ENCODE measurements around the gene LEO1.

LEO1 gene

DNA sequence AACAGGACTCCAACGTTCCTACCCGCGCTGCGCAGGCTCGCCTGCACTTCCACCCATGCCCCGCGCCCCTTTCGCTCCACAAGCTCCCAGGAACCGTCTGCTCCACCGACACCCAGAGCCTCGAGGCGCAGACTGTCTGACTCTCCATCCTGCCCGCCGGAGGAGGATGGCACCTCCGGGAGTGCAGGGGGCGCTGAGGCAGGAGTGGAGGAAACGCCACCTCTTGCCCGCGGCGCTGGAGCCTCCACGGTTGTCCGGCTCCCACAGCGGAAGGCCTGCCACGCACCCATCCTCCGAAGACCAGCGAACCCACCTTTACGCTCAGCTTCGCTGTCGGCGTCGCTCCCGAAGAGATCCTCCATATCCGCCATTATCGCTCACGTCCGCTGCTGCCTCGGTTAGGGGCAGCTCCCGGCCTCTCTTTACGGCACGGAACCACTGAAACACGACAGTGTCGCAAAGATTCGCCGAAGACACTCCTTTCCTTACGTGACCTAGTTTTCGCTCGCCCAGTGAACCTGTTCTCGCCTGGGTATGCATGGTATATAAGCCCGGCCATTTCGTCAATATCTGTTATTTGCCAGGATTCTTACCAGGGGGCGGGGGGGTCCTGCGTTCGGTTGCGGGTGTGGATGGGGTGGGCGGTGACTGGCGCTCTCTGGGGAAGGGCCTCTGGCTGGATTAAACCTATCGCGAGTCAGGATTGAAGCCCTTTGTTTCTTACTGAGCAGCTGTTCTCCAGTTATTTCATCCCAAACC is at the start of gene LEO1:
Gene LEO1 (minus strand): TSS at position 404 of the 759 bp plus-strand sequence. CDS start 33 bp downstream, at position 371.
- Mint-ChIP-seq H3K36me3 (peaks cover 10% of the 10 kb centered on the region), H3K9me3 (no peaks in the 10 kb centered on the region), H3K27me3 (no peaks in the 10 kb centered on the region), H3K4me1 (peaks cover 21% of the 10 kb centered on the region), H3K27ac (peak within 1 kb of the TSS; percentile 99), H3K4me3 (peak within 1 kb of the TSS; percentile 99)

DNA sequence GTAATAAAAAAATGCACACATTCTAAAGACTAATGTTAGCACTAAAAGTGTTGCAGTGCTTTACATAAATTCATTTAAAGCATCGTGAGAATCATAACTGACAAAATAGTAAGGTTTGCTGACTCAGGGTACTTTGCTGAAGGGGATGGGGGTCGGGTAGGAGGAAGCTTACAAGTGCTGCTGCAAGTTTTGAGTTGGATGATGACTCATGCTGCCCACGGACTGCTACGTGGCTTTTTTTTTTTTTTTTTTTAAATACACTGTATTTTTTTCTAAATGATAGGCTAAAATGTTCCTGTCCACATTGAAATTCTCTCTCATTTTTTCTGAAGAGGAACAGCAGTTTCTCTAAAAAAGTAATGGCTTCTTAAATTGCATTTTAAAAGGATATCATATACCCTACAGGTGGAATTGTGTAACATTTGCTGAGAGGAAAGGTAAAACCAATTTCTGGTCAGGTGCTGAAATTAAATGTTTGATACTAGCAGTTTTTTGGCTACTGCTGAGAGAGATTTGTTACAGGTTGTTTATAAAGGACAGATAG is 49.6 kb upstream of the LEO1 start:
- H3K4me3 Mint-ChIP-seq: peak overlapping the region; percentile 99
- H3K9me3 Mint-ChIP-seq: no peaks in the 10 kb centered on the region
- peaks cover 48% of the 10 kb centered on the region for H3K4me1 Mint-ChIP-seq
- peaks cover 4% of the 10 kb centered on the region for H3K36me3 Mint-ChIP-seq
- peak overlapping the region; percentile 85 for H3K27ac Mint-ChIP-seq
- H3K27me3 Mint-ChIP-seq: no peaks in the 10 kb centered on the region

DNA sequence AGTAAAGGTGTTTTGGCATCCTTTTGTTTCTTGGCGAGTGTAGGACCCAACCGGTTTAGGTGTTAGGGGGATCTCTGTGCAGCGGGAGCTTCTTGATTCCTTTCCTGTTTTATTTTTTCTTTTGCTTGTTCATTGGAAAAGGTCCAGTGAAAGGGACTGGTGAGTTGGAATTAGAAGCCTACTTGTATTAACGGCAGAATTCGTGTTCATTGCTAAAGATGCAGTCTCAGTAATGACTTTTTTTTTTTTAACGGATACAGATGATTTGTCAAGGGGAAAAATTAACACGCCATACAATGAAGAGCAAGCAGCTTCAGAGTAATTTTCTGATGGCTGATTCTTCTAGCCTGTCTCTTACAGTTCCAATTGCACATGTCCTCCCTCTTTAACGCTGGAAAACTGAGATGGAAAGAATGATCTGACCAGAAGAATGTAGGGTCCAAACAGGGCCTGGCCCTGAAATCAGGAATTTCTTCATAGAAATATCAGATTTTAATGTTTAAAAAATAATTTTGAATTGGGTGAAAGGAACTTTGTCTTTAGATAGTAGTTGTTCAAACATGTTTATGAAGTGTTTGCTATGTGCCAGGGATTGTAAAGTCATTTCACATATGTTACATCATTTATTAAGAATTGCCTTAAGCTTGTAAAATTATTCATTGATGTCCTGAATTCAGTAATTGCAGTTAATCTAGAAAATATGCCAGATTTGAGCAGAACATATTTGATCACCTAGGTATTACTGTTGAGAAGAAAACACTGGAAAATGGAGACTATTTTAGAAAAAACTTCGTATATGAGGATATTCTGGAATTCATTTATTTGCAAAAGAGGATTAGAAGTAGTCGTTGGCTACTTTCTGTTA is 48.9 kb upstream of the LEO1 start:
- H3K4me3 Mint-ChIP-seq: peak overlapping the region; percentile 99
- peaks cover 4% of the 10 kb centered on the region for H3K36me3 Mint-ChIP-seq
- H3K27me3 Mint-ChIP-seq: no peaks in the 10 kb centered on the region
- peaks cover 42% of the 10 kb centered on the region for H3K4me1 Mint-ChIP-seq
- H3K9me3 Mint-ChIP-seq: no peaks in the 10 kb centered on the region
- H3K27ac Mint-ChIP-seq: peak overlapping the region; percentile 98

DNA sequence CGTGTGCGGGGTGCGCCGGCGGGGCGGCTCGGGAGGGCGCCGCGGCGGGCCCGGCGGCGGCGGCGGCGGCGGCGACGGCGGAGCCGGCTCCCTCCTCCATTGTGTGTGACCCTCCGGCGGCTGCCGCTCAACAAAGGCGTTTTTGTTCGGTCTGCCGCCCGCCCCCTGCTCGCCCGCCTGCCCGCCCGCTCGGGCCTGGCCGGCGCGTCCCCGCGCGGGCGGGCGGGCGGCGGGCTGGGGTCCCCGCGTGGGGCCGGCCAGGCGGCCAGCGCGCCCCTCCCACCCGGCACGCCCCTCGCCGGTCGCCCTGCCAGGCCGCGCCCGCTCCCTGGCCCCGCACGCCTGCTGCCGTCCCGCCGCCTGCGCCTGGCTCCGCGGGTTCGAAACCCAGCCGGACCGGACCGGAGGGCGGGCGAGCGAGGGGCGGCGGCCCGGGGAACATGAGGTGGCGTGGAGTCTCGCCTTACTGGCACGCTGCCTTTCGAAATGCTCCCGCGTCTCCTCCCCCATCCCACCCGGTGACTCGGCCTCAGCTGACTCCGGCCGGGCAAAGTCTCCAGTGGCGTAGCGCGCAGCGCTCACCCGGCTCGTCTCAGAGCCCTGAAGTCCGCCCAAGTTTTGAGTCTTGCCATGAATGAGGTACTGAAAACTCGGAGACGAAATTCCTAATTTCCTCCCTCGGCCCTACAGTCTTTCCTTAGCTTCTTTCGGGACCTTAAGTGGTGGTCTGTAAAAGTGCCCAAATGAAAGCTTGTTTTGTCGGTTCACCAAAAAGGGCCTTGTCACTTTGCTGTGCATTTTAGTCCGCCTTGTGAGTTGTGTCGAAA is 48.0 kb upstream of the LEO1 start:
- Mint-ChIP-seq H3K4me1 (peaks cover 42% of the 10 kb centered on the region), H3K27me3 (no peaks in the 10 kb centered on the region)

DNA sequence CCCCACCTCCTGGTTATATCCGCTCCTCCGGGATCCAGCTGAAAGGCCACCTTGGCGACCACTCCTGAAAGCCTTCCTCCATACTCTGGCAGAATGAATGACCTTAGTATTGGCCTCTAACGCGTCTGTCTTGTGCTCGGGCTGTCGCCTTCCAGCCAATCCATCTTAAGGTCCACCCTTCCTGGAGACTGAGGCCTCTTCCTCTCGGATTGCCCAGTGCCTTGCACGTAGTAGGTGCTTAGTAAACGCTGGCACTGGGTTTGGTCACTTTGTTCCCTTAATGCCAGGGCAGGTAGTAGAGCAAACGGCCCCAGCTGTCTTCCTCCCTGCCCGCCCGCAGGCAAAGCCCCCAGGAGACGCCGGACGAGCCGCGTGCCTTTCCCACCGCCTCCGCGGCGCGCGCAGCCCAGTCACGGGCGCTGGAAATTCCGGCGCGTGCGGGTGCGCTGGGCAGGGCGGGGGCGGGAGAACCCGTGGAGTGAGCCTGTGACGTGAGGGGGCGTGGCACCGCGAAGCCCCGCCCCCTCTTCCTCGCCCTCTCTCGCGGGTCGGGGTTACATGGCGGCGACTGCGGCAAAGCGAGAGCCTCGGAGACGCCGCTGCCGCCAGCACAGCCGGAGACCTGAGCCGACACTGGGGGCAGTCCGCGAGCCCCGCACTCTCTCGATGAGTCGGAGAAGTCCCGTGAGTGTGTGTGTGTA is 47.3 kb upstream of the LEO1 start, which contains the start of gene MAPK6:
Gene MAPK6 (plus strand): TSS at position 527 of the 701 bp plus-strand sequence. CDS start 27,242 bp downstream, outside the sequence.
- Mint-ChIP-seq H3K27ac (peak within 1 kb of the TSS; percentile 99), H3K4me3 (peak within 1 kb of the TSS; percentile 99), H3K36me3 (peaks cover 4% of the 10 kb centered on the region), H3K27me3 (no peaks in the 10 kb centered on the region), H3K9me3 (no peaks in the 10 kb centered on the region), H3K4me1 (peaks cover 45% of the 10 kb centered on the region)

More for the DNA sequence above, 48.0 kb upstream of the LEO1 start:
- Mint-ChIP-seq H3K4me3 (peak overlapping the region; percentile 99), H3K36me3 (peaks cover 4% of the 10 kb centered on the region), H3K9me3 (no peaks in the 10 kb centered on the region), H3K27ac (peak overlapping the region; percentile 99)

- Mint-ChIP-seq H3K27me3 (no peaks in the 10 kb centered on the region), H3K9me3 (no peaks in the 10 kb centered on the region), H3K4me3 (peak overlapping the region; percentile 94), H3K36me3 (peaks cover 4% of the 10 kb centered on the region), H3K27ac (peak overlapping the region; percentile 99), H3K4me1 (peaks cover 46% of the 10 kb centered on the region)
Measured at GRCh38 chr15:52018244-52018643, 46.7 kb upstream of the LEO1 start.

DNA sequence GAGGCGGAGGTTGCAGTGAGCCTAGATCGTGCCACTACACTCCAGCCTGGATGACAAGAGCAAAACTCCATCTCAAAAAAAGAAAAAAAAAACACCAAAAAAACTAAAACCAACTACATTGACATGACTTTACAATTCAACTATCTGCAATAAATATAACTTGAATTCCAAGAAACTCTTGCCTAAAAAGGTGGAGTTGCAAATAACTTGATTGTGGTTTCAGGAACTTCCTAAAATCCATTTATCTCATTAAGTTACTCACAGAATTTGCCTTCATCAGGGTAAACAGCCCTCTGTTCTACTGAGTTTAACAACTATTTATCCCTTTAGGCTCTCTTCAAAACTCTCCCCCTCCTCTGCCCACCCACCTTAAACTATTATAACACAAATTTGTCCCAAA is 44.7 kb upstream of the LEO1 start:
- H3K9me3 Mint-ChIP-seq: no peaks in the 10 kb centered on the region
- H3K4me3 Mint-ChIP-seq: no peak overlapping the region
- H3K36me3 Mint-ChIP-seq: peaks cover 4% of the 10 kb centered on the region
- peaks cover 34% of the 10 kb centered on the region for H3K4me1 Mint-ChIP-seq
- no peak overlapping the region for H3K27ac Mint-ChIP-seq
- no peaks in the 10 kb centered on the region for H3K27me3 Mint-ChIP-seq

DNA sequence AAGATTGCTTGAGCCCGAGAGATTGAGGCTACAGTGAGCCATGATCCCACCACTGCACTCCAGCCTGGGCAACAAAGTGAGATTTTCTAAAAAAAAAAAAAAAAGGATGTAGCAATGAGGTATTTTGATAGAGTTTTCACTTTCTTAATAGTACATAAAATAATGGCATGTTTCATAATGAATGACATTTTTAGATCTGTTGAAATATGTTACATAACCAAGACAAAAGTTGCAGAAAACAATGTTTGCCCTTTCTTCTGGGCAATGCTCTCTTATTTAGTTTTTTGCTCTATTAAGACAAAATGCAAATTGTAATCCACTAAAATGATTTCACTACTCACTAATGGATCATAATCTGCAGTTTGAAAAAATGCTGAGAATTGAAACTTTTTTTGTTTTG is 43.0 kb upstream of the LEO1 start:
- Mint-ChIP-seq H3K27me3 (no peaks in the 10 kb centered on the region), H3K27ac (no peak overlapping the region), H3K36me3 (no peaks in the 10 kb centered on the region), H3K9me3 (no peaks in the 10 kb centered on the region), H3K4me1 (peaks cover 27% of the 10 kb centered on the region), H3K4me3 (no peak overlapping the region)

- Mint-ChIP-seq H3K4me1 (peaks cover 31% of the 10 kb centered on the region), H3K36me3 (no peaks in the 10 kb centered on the region), H3K27ac (peak overlapping the region; percentile 42), H3K4me3 (no peak overlapping the region), H3K27me3 (no peaks in the 10 kb centered on the region), H3K9me3 (no peaks in the 10 kb centered on the region)
Measured at GRCh38 chr15:52013151-52013791, 41.7 kb upstream of the LEO1 start.

GRCh38 chr15:52012210-52012609 is 40.6 kb upstream of the LEO1 start:
- Mint-ChIP-seq H3K4me1 (peaks cover 35% of the 10 kb centered on the region), H3K27ac (no peak overlapping the region), H3K27me3 (no peaks in the 10 kb centered on the region)

DNA sequence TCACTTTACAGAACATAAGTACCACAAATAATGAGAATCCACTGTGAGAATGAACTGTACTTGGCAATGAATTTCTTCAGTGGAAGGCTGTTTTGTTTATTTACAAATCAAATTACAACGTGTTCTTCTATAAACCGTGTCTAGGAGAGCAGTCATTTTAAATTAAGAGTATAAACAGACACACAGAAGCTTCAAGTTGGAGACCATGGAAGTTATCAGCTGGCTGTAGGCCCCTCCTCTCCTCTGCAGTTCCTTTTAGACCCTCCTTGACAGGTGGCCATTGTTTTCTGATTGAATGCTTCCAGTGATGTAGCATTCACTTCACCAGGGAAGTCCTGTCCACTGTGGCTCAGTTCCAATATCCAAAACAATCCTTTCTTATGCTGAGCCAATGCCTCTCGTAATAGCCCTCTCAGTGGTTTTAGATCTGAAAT is 40.1 kb upstream of the LEO1 start:
- Mint-ChIP-seq H3K36me3 (no peaks in the 10 kb centered on the region), H3K9me3 (no peaks in the 10 kb centered on the region), H3K4me3 (no peak overlapping the region), H3K4me1 (peaks cover 35% of the 10 kb centered on the region), H3K27ac (no peak overlapping the region), H3K27me3 (no peaks in the 10 kb centered on the region)

More at GRCh38 chr15:52012210-52012609, 40.6 kb upstream of the LEO1 start:
- Mint-ChIP-seq H3K4me3 (no peak overlapping the region), H3K9me3 (no peaks in the 10 kb centered on the region), H3K36me3 (no peaks in the 10 kb centered on the region)

- H3K4me1 Mint-ChIP-seq: peaks cover 42% of the 10 kb centered on the region
- no peak overlapping the region for H3K4me3 Mint-ChIP-seq
- H3K9me3 Mint-ChIP-seq: no peaks in the 10 kb centered on the region
- H3K36me3 Mint-ChIP-seq: no peaks in the 10 kb centered on the region
- no peak overlapping the region for H3K27ac Mint-ChIP-seq
- no peaks in the 10 kb centered on the region for H3K27me3 Mint-ChIP-seq
Measured at GRCh38 chr15:52010633-52011595, 39.3 kb upstream of the LEO1 start.

GRCh38 chr15:52008698-52009434 is 37.3 kb upstream of the LEO1 start:
- H3K27ac Mint-ChIP-seq: peak overlapping the region; percentile 71
- peaks cover 43% of the 10 kb centered on the region for H3K4me1 Mint-ChIP-seq
- H3K27me3 Mint-ChIP-seq: no peaks in the 10 kb centered on the region
- no peaks in the 10 kb centered on the region for H3K36me3 Mint-ChIP-seq
- no peak overlapping the region for H3K4me3 Mint-ChIP-seq
- H3K9me3 Mint-ChIP-seq: no peaks in the 10 kb centered on the region
